AG04449 (cell line): ENCODE results near the gene IL15.
"Not testable (repeated sequence)": the region's sequence is repeated elsewhere in the genome, so short reads cannot be mapped to it uniquely, and the experiment has no call there.

ENCODE experiments used
- CTCF ChIA-PET: fragments of 350-600 bp; formaldehyde crosslinking; extraction: SDS; loops from one replicate; lab custom pipeline; 2021; ENCODE audit warnings: antibody characterized with exemption; lab: Yijun Ruan, JAX
- POLR2A ChIA-PET: fragments of 400-600, 350-600 bp; formaldehyde crosslinking; extraction: SDS; loops from one replicate; lab custom pipeline; 2020; ENCODE audit warnings: antibody characterized with exemption, inconsistent platforms; lab: Yijun Ruan, JAX
- DNase-seq: peaks from one replicate; pipeline ENCODE4 v3.0.0-alpha.2; 2010; ENCODE audit warnings: low read depth, low spot score
- H3K4me3 ChIP-seq: 2 replicates; pipeline ENCODE4 v1.5.1; 2011; ENCODE audit warnings: low read depth, mild to moderate bottlenecking, control low read depth, low read length
- CTCF ChIP-seq: IDR thresholded peaks from one replicate; pipeline ENCODE4 v1.5.1; 2011; ENCODE audit warnings: mild to moderate bottlenecking, moderate library complexity, low read length, control low read depth, inconsistent platforms; ENCODE audit not compliant: insufficient read depth; ENCODE audit errors: missing control alignments

IL15 gene

GRCh38 chr4:141731481-141731880 lies 95.1 kb downstream of the IL15 start:
- ChIA-PET POLR2A (no interaction called here), CTCF (interaction anchor here (1.4 to 2.0 kb wide), 2 partner anchors 385 to 424 kb away, joined by 5 to 7 read pairs; no protein-coding TSS in a partner anchor)
- H3K4me3 ChIP-seq, result no peak overlapping the region
- TF ChIP-seq CTCF, result no peak
- no peak for DNase-seq

- CTCF ChIA-PET, result no interaction called here
- no peak for TF ChIP-seq CTCF
- POLR2A ChIA-PET, result no interaction called here
Observed at GRCh38 chr4:141739636-141740035, 103.3 kb downstream of the IL15 start.

GRCh38 chr4:141746026-141746425 lies 109.6 kb downstream of the IL15 start:
- no peak overlapping the region for H3K4me3 ChIP-seq
- no peak for TF ChIP-seq CTCF
- ChIA-PET POLR2A (no interaction called here), CTCF (no interaction called here)
- no peak for DNase-seq

More at GRCh38 chr4:141739636-141740035, 103.3 kb downstream of the IL15 start:
- no peak for DNase-seq
- H3K4me3 ChIP-seq, result no peak overlapping the region

- DNase-seq, CTCF ChIA-PET, H3K4me3 ChIP-seq, POLR2A ChIA-PET: not testable (repeated sequence)
Observed at GRCh38 chr4:141751806-141752205, 115.4 kb downstream of the IL15 start.

GRCh38 chr4:141757287-141757686 lies 120.9 kb downstream of the IL15 start:
- H3K4me3 ChIP-seq, result no peak overlapping the region
- POLR2A ChIA-PET, result no interaction called here
- CTCF ChIA-PET, result interaction anchor here (0.6 to 1.3 kb wide), 3 partner anchors 12 to 599 kb away, joined by 3 read pairs; no protein-coding TSS in a partner anchor
- TF ChIP-seq CTCF, result no peak
- no peak for DNase-seq

- DNase-seq, result no peak
- CTCF ChIA-PET, result interaction anchor here (1.1 kb wide), 1 partner anchor 10 kb away, joined by 3 read pairs; no protein-coding TSS in a partner anchor
- TF ChIP-seq CTCF, result no peak
Observed at GRCh38 chr4:141759796-141760425, 123.5 kb downstream of the IL15 start.

GRCh38 chr4:141761926-141762325 lies 125.5 kb downstream of the IL15 start:
- POLR2A ChIA-PET, result no interaction called here
- CTCF ChIA-PET, result no interaction called here
- DNase-seq, result no peak
- H3K4me3 ChIP-seq, result no peak overlapping the region
- no peak for TF ChIP-seq CTCF

More at GRCh38 chr4:141759796-141760425, 123.5 kb downstream of the IL15 start:
- no peak overlapping the region for H3K4me3 ChIP-seq
- POLR2A ChIA-PET, result no interaction called here
